ENCODE measurements around the gene ASB13. TPM values are rescaled to one million over a fixed set of nuclear protein-coding genes. Genes with fewer than 3 reads are reported as not detected.
A peak's percentile ranks its signal among the peaks of the same experiment; 100 is the strongest.

The ASB13 gene
- total RNA-seq, 2 donors from 2014 or later: 12.8 to 13.5 TPM

DNA sequence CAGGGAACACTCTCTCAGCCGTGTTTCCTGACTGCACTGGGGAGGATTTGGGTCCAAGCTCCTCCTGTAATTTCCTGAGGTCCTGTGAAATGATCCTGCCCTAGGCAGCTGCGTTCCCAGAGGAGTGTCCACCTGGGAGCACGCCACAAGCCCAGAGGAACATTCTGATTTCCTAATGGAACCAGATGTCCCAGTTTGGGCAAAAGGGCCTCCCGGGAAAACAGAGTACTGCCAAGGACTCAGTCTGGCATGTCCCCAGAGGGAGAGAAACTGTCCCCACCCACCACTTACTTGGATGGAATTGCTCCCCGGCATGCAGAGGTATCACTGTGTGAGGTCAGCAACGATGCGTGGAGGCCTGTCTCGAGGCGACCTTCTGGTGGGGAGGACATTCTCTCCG lies 34.5 kb downstream of the ASB13 start:
- no peak overlapping the region for H3K27ac Mint-ChIP-seq
- TF ChIP-seq CTCF (conservative IDR thresholded peaks at IDR 0.05): no peak
- H3K27me3 ChIP-seq (ENCODE audit: control insufficient read depth, insufficient read depth, low read length, poor library complexity, severe bottlenecking): no peaks in the 10 kb centered on the region
- DNase-seq: no peak
- H3K36me3 Mint-ChIP-seq (ENCODE audit: low read depth): no peaks in the 10 kb centered on the region
- no peaks in the 10 kb centered on the region for H3K27me3 Mint-ChIP-seq (ENCODE audit: insufficient read depth)
- no peaks in the 10 kb centered on the region for H3K4me1 ChIP-seq (ENCODE audit: control insufficient read depth, insufficient read depth, low read length)
- no peak overlapping the region for H3K4me3 ChIP-seq (ENCODE audit: low read length)
- H3K4me3 Mint-ChIP-seq: no peak overlapping the region
- no peak overlapping the region for H3K9ac ChIP-seq (ENCODE audit: extremely low read depth, low read length, poor library complexity, severe bottlenecking)
- 93 to 96% methylated on average over 7 to 10 of the region's 10 CpGs for WGBS, 2 experiments (ENCODE audit: insufficient coverage in 1 of 2, insufficient read length in 1 of 2)
- peaks cover 5% of the 10 kb centered on the region for H3K4me1 Mint-ChIP-seq
- no peak overlapping the region for H3K27ac ChIP-seq (ENCODE audit: low read depth, low read length)
- no peaks in the 10 kb centered on the region for H3K9me3 Mint-ChIP-seq
- no peaks in the 10 kb centered on the region for H3K9me3 ChIP-seq (ENCODE audit: control insufficient read depth, low read length)
- H3K36me3 ChIP-seq (ENCODE audit: control insufficient read depth, insufficient read depth, low read length): no peaks in the 10 kb centered on the region

DNA sequence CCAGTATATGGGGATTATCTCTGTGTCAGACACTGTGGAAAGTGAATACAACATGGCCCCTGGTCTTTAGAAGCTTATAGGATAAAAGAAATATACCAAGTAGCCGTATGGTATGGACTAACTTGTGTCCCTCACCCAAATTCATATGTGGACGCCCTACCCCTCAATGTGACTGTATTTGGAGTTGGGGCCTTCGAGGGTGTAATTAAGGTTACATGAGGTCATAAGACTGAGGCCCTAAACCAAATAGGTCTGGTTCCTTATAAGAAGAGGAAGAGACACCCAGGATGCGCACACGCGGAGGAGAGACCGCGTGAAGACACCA lies 36.3 kb downstream of the ASB13 start:
- Histone ChIP-seq H3K9me3 (ENCODE audit: control insufficient read depth, low read length) (no peaks in the 10 kb centered on the region), H3K36me3 (ENCODE audit: control insufficient read depth, insufficient read depth, low read length) (no peaks in the 10 kb centered on the region), H3K27me3 (ENCODE audit: control insufficient read depth, insufficient read depth, low read length, poor library complexity, severe bottlenecking) (no peaks in the 10 kb centered on the region), H3K4me1 (ENCODE audit: control insufficient read depth, insufficient read depth, low read length) (no peaks in the 10 kb centered on the region), H3K4me3 (ENCODE audit: low read length) (no peak overlapping the region), H3K27ac (ENCODE audit: low read depth, low read length) (no peak overlapping the region), H3K9ac (ENCODE audit: extremely low read depth, low read length, poor library complexity, severe bottlenecking) (no peak overlapping the region)
- no peak for TF ChIP-seq CTCF (conservative IDR thresholded peaks at IDR 0.05)
- Mint-ChIP-seq H3K36me3 (ENCODE audit: low read depth) (no peaks in the 10 kb centered on the region), H3K27me3 (ENCODE audit: insufficient read depth) (no peaks in the 10 kb centered on the region), H3K9me3 (no peaks in the 10 kb centered on the region), H3K27ac (no peak overlapping the region), H3K4me3 (no peak overlapping the region), H3K4me1 (peaks cover 5% of the 10 kb centered on the region)
- no peak for DNase-seq
- WGBS, 2 experiments (ENCODE audit: insufficient coverage in 1 of 2, insufficient read length in 1 of 2): 94 to 98% methylated on average over 7 to 8 of the region's 8 CpGs

GRCh38 chr10:5629303-5630111 lies 36.9 kb downstream of the ASB13 start:
- no peaks in the 10 kb centered on the region for H3K27me3 ChIP-seq (ENCODE audit: control insufficient read depth, insufficient read depth, low read length, poor library complexity, severe bottlenecking)
- DNase-seq: peak; percentile 95
- Mint-ChIP-seq H3K4me3 (no peak overlapping the region), H3K27ac (no peak overlapping the region), H3K27me3 (ENCODE audit: insufficient read depth) (no peaks in the 10 kb centered on the region), H3K36me3 (ENCODE audit: low read depth) (no peaks in the 10 kb centered on the region), H3K9me3 (no peaks in the 10 kb centered on the region), H3K4me1 (peaks cover 5% of the 10 kb centered on the region)
- no peaks in the 10 kb centered on the region for H3K4me1 ChIP-seq (ENCODE audit: control insufficient read depth, insufficient read depth, low read length)
- no peak overlapping the region for H3K4me3 ChIP-seq (ENCODE audit: low read length)
- TF ChIP-seq CTCF (conservative IDR thresholded peaks at IDR 0.05): peak; percentile 95
- no peak overlapping the region for H3K27ac ChIP-seq (ENCODE audit: low read depth, low read length)
- no peaks in the 10 kb centered on the region for H3K36me3 ChIP-seq (ENCODE audit: control insufficient read depth, insufficient read depth, low read length)
- 22 to 25% methylated on average over 4 to 7 of the region's 7 CpGs for WGBS, 2 experiments (ENCODE audit: insufficient coverage in 1 of 2, insufficient read length in 1 of 2)
- no peak overlapping the region for H3K9ac ChIP-seq (ENCODE audit: extremely low read depth, low read length, poor library complexity, severe bottlenecking)
- H3K9me3 ChIP-seq (ENCODE audit: control insufficient read depth, low read length): no peaks in the 10 kb centered on the region

Measured in endodermal cell (in vitro differentiated cells).